ENCODE data around the gene NFKB1.

Gene NFKB1

DNA sequence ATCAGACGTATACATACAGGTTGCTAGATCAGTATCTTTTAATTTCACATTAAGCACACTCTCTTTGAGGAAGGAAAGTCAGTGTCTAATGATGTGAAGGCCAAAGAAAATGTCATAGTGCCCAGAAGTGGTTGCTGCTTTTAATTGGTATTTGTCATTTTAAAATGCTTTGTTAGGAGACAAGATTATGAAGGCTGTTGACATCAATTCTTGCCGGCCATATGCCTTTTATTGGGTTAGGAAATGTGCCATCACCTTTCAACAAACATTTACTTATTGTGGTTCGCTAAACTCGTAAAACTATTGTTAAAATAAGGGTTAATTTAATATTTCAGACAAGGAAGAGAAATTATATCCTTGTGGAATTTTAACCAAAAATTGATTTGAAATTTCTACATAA lies 32.2 kb downstream of the NFKB1 start:
- no peak for DNase-seq (ENCODE audit: low spot score)

GRCh38 chr4:102533904-102534303 lies 32.7 kb downstream of the NFKB1 start:
- DNase-seq (ENCODE audit: low spot score) = no peak

DNA sequence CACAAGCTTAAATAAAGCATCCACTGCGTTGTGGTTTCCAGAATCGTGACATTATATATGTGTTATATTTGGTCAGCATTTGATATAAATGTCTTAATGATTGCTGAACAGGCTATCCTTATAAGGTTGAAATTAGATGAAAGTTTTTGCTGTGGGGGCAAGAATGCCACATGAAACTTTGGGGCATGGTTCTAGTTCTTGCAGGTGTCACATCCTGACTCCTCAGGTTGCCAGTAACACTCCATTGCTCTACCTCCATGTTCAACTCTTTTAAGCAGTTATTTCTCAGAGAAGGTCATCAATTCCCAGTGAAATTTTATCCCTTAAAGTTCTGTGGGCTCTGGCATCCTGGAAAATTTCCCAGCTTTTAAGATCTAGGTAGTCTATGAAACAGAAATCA lies 33.7 kb downstream of the NFKB1 start:
- DNase-seq (ENCODE audit: low spot score) = no peak

GRCh38 chr4:102535398-102536082 lies 34.4 kb downstream of the NFKB1 start:
- DNase-seq (ENCODE audit: low spot score) = no peak

DNA sequence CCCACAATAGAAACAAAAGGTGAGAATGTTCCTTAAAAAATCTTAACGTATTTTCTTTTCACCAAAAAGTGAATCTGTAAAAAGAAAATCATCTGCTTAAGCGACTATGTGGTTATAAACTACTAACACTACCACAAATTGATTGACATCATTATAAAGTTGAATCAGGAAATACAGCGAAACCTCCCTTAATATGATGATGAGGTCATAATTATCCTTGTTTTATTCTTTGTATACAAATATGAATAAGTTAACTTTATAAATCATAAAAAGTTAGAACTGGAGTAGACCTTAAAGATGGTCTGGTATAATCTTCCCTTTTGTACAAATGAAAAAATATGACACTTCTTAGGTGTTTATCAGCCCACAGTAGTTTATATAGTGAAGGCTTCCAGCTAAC lies 35.6 kb downstream of the NFKB1 start:
- no peak for DNase-seq (ENCODE audit: low spot score)

- no peak for DNase-seq (ENCODE audit: low spot score)
These were observed 36.1 kb downstream of the NFKB1 start for GRCh38 chr4:102537269-102537668.

- DNase-seq (ENCODE audit: low spot score) = no peak
These were observed 40.5 kb downstream of the NFKB1 start for GRCh38 chr4:102541697-102542096.

DNA sequence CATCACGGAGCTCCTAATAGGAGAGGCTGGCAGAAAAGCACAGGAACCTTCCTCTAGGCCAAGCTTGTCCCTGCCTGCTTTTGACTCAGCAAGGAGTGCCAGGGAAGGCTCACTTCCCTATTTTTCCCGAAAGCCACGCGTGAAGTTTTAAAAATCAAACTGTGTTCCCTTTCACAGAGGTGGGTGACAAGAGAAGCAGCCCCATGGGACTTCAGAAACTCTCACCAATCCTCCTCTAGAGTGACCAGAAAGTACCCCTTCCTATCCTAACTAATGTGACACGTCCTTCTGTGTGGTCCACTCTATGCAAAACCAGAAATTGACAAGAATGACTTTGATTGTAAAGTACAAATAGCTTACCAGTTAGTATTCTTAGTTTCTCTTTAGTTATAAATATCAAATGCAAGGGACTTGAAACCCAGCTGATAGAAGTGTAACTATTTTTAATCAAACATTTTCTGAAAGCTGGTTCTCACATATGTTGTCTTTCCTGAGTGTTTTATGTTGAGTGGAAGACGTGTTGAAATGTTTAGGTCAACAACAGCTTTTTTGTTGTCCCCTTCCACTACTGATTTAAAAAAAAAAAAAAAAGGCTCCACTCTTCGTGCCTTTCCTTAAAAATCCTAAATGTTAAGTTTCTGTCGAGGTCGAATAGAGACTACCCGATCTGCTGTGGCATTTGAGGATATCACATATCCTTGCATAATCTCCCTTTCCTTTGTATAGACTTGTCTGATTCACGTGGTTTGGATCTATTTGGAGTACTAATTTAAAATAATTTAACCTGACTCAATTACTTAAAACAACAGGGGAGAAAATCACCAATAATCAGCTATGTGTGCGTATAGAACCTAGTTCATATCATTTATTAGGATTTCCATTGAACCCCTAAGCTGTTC lies 42.1 kb downstream of the NFKB1 start:
- DNase-seq (ENCODE audit: low spot score) = no peak

DNA sequence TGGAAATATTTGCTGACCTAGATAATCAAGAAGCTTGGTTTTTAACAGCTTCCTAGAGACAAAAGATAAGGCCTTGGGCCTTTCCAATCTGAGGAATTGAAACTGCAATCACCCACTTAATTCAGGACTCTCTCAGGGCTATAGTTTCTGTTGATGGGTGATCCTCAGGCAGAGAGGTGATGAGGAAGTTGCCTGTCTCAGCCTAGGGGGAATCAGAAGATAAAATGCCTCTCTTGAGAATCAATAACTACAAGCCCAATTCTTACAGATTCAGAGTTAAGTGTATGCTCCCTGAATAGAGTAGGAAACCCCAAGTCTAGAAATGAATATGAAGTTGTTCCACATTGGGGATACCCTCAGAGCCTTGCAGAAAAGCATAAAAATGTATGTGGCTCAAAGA lies 45.5 kb downstream of the NFKB1 start:
- DNase-seq (ENCODE audit: low spot score) = no peak

GRCh38 chr4:102547973-102548372 lies 46.8 kb downstream of the NFKB1 start:
- DNase-seq (ENCODE audit: low spot score) = no peak

DNA sequence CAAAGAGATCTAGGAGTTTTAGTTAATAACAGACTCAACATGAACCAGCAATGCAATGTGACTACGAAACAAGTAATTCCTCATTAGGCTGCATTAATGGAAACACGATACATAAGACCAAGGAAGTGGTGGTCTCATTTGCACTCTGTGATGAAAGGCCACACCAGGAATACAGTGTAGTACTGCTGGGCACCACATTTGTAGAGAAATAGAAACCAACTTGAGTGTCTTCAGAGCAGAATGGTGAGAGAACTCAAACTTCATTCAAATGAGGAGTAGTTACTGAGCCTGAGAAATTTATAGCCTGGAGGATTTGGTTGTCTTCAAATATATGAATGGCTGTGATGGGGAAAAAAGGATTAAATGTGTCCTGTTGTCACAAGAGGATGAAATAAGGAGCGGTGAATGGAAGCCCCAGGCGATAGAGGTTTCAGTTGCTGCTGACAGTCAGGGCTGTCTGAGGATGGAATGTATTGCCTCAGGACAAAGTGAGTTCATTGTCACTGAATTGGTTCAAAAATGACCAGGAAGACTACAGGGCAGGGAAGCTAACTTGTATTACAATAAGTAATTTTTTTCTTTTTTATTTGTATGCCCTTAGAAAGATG lies 50.9 kb downstream of the NFKB1 start:
- DNase-seq (ENCODE audit: low spot score) = no peak

DNA sequence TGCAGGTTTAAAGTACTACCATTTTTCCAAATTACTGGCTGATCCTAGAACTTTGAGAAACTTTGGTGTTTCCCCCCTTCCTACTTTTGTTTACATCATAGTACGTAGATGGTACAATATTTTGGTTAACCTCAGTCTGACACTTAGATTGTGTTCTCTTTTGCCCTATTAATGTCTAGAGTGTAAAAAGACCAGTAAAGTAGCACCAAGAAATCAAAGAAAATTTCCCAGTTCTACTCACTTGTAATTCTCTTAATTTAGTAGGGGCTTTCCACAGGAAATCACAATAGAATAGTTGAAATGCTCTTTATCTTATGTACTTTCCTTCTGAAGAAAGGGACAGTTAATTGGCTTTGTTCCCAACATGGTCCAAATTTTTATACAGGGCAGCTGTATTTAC lies 51.6 kb downstream of the NFKB1 start:
- no peak for DNase-seq (ENCODE audit: low spot score)

GRCh38 chr4:102553982-102554381 lies 52.8 kb downstream of the NFKB1 start:
- DNase-seq (ENCODE audit: low spot score) = no peak

DNA sequence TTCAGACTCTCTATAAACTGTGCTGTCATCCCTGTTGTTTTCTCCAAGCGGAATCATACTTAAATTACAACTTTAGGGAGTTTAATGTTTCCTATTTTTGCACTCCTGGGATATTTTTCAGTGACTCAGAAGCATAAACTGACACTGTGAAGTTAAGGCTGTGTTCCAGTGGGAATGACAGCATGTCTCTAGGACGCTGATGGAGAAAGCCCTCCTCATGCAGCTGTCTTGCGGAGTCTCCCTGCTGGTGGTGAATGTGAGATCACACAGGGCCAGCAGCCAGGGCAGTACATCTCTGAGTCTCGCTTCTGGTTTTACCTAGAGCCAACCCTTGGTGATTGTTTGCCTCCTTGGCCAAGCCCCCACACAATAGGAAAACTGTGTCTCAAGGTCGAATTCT lies 53.3 kb downstream of the NFKB1 start:
- DNase-seq (ENCODE audit: low spot score) = no peak

GRCh38 chr4:102554992-102555391 lies 53.8 kb downstream of the NFKB1 start:
- DNase-seq (ENCODE audit: low spot score) = no peak

DNA sequence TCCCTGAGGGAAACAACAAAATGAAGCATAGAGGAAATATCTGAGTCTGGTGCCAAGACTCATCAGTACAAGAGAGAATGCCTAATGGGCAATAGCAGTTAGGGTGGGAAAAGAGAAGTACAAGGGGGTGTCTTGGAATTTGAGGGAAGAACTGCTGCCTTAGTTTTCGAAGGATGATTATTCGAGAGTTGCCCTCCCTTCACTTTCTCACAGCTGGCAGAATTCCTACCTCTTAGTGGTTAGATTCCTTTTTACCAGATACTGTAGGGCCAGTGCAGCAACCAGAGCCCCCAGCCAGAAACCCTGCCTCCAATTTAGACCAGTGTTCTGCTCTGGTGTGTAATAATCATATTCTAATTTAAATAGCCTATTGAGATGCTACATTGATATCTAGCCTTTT lies 56.5 kb downstream of the NFKB1 start:
- DNase-seq (ENCODE audit: low spot score) = no peak

DNA sequence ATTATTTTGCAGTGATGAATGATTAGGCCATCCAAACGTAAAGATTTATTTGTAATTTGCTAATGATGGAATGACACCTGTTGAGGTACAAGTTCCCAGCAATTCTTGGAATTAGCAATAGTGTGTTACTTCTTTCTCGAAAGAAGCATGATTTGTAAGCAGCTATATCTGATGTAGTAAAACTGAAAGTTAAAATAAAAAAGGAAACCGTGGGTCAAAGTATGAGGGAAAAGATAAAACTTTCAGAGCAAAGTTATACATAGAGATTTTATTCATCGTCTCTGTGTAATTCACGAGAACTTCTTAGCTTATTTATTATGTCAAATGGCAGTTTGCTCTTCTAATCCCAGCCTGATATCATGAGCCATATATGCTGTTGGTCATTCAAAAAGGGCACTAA lies 59.0 kb downstream of the NFKB1 start:
- no peak for DNase-seq (ENCODE audit: low spot score)

DNA sequence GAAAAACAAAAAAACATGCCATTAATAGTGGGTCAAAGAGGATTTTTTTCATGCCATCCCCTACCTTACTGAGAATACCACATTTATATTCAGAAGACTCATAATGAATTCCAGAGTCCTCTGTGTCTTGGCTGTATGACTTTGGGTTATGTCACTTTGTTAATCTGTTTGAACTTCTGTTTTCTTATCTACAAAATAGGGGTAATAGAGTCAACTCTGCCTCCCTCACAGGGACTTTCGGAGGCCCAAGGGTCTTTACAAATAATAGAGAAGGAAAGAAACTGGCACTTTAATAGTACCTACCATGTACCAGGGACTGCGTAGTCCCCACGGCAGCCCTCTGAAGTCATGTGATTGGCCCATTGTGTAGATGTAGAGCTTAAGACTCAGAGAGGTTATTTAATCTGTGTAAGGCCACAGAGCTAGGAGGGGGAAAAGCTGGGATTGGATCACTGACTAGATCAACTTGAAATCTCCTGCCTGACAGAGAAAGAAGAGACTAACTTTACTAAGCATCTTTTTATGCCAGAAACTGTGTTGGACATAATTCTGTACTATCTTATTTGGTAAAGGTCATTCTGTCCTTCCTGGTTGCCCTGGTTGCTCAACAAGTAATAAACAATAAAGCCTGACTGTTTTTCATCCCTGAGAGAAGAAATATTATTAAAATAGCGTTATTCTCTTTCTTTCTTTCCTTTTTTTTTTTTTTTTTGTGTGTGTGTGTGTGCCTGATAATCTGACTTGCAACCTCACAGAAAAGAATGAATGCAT lies 59.6 kb downstream of the NFKB1 start:
- DNase-seq (ENCODE audit: low spot score) = no peak

DNA sequence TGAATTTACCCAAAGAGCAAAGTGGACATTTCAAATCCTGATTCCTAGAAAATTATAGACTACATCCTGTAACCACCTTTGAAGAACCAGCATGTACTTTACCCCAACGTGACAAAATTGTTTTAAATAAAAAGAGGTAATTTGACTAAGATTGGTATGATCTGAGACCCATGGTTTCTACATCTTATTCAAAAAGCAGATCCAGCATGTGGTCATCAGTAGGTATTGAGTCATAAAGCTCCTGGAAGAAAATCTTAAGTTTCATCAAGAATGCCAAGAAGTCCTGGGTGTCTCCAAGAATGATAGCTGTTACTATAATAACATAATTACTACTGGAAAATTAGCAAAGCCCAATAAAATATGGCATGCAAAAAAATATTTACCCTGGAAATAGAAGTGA lies 61.8 kb downstream of the NFKB1 start:
- DNase-seq (ENCODE audit: low spot score) = no peak

- no peak for DNase-seq (ENCODE audit: low spot score)
These were observed 63.4 kb downstream of the NFKB1 start for GRCh38 chr4:102564399-102565059.

- DNase-seq (ENCODE audit: low spot score) = no peak
These were observed 64.5 kb downstream of the NFKB1 start for GRCh38 chr4:102565696-102566095.

DNA sequence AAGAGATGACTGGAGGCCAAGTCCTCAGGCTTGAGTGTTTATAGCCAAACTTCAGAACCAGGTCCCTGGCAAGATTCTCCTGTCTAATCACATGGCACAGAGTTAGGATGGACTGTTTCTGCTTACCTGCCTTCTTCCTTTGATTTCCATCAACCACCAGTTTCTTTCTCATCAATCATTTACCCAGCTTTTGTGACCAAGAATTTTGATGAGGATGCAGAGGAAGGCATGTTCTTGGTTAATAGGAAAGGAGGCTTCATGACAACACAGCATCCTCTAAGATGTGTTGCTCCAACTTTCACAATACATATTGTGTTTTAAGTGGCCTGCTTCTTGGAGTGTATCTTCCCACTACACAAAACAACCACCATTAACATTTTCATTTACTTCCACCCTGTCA lies 65.3 kb downstream of the NFKB1 start:
- DNase-seq (ENCODE audit: low spot score) = no peak

Data from hepatic stellate cell (primary cell).